Measurements from ENCODE around the gene CD86.

GRCh38 chr3:122057671-122058070, 2.5 kb downstream of the CD86 start:
- TF ChIP-seq EP300 (IDR thresholded peaks at IDR 0.05) (no peak), CTCF (IDR thresholded peaks at IDR 0.05) (no peak), POLR2A (IDR thresholded peaks at IDR 0.05) (no peak)
